Measurements from ENCODE around the gene ATP10A.

The ATP10A gene

DNA sequence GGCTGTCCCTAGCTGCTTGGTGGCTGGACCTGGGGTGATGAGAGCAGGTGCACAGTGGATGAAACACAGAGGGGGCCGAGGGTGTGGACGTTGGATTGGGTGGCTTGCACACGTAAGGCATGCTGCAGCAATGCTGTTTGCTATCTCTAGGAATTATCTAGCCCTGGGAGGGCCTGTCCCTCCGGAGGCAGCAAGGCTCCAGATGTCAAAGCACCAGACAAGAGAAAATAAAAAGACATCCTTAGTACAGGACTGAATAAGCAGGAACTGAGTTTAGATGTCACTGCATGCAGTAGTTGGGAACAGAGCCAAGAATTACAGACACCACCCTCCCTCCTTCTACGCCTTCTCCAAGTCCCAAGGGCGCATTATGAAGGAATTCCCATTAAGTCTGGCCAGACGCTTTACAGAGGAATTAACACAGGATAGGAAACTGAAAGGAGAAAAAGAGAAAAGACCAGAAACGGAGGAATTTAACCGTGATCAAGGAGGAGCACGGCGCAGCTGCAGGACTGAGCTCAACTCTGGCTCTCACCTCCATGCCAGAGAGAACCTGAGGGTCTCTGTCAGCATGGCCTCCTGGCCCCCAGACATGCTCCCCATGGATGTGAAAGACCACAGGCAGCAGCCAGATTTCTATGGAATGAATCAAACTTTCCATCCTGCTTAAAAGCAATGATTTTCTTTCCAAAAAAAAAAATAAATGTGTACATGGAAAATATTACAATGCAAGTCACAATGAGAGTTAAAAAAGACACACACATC is 13.8 kb downstream of the ATP10A start:
- Histone ChIP-seq H2AFZ (ENCODE audit: low read length) (no peak overlapping the region), H3K4me1 (ENCODE audit: low read length) (no peaks in the 10 kb centered on the region), H3K9ac (ENCODE audit: low read length) (no peak overlapping the region)

GRCh38 chr15:25848784-25849156 is 14.4 kb downstream of the ATP10A start:
- H3K4me3 ChIP-seq (ENCODE audit: low read length) = no peak overlapping the region
- no peak overlapping the region for H3K4me2 ChIP-seq (ENCODE audit: low read depth, low read length)
- H3K9me2 ChIP-seq (replicated peaks; ENCODE audit: insufficient read depth, low read length) = no peaks in the 10 kb centered on the region
- no peaks in the 10 kb centered on the region for H3K79me2 ChIP-seq (ENCODE audit: low read length)
- H2AFZ ChIP-seq (ENCODE audit: low read length) = no peak overlapping the region
- no peaks in the 10 kb centered on the region for H3K4me1 ChIP-seq (ENCODE audit: low read length)
- H3F3A ChIP-seq (ENCODE audit: insufficient read depth, low read length) = no peaks in the 10 kb centered on the region
- no peaks in the 10 kb centered on the region for H3K27me3 ChIP-seq (replicated peaks; ENCODE audit: insufficient read depth, low read length)
- no peak for DNase-seq
- no peaks in the 10 kb centered on the region for H3K36me3 ChIP-seq (replicated peaks; ENCODE audit: insufficient read depth, low read length)
- H3K9ac ChIP-seq (ENCODE audit: low read length) = no peak overlapping the region
- no peaks in the 10 kb centered on the region for H4K20me1 ChIP-seq (ENCODE audit: insufficient read depth, low read length)
- no peaks in the 10 kb centered on the region for H3K9me3 ChIP-seq (replicated peaks; ENCODE audit: insufficient read depth, low read length)
- TF ChIP-seq CTCF (IDR thresholded peaks at IDR 0.05; ENCODE audit: low read length) = no peak
- TF ChIP-seq EZH2 (optimal IDR thresholded peaks at IDR 0.05; ENCODE audit: low read depth, low read length) = no peak
- no peak for TF ChIP-seq EZH2phosphoT487 (IDR thresholded peaks at IDR 0.05; ENCODE audit: low read length)
- H3K27ac ChIP-seq (ENCODE audit: low read length) = no peak overlapping the region

More for the DNA sequence above, 13.8 kb downstream of the ATP10A start:
- TF ChIP-seq EZH2 (optimal IDR thresholded peaks at IDR 0.05; ENCODE audit: low read depth, low read length) = no peak
- TF ChIP-seq EZH2phosphoT487 (IDR thresholded peaks at IDR 0.05; ENCODE audit: low read length) = no peak
- TF ChIP-seq CTCF (IDR thresholded peaks at IDR 0.05; ENCODE audit: low read length) = no peak
- Histone ChIP-seq H3K4me3 (ENCODE audit: low read length) (no peak overlapping the region), H3F3A (ENCODE audit: insufficient read depth, low read length) (no peaks in the 10 kb centered on the region), H3K9me2 (replicated peaks; ENCODE audit: insufficient read depth, low read length) (no peaks in the 10 kb centered on the region), H3K9me3 (replicated peaks; ENCODE audit: insufficient read depth, low read length) (no peaks in the 10 kb centered on the region), H3K36me3 (replicated peaks; ENCODE audit: insufficient read depth, low read length) (no peaks in the 10 kb centered on the region), H3K27me3 (replicated peaks; ENCODE audit: insufficient read depth, low read length) (no peaks in the 10 kb centered on the region), H3K27ac (ENCODE audit: low read length) (no peak overlapping the region), H3K79me2 (ENCODE audit: low read length) (no peaks in the 10 kb centered on the region), H3K4me2 (ENCODE audit: low read depth, low read length) (no peak overlapping the region), H4K20me1 (ENCODE audit: insufficient read depth, low read length) (no peaks in the 10 kb centered on the region)
- no peak for DNase-seq

GRCh38 chr15:25848325-25848724 is 14.8 kb downstream of the ATP10A start:
- H3F3A ChIP-seq (ENCODE audit: insufficient read depth, low read length) = no peaks in the 10 kb centered on the region
- H4K20me1 ChIP-seq (ENCODE audit: insufficient read depth, low read length) = no peaks in the 10 kb centered on the region
- no peak overlapping the region for H3K9ac ChIP-seq (ENCODE audit: low read length)
- no peak overlapping the region for H3K27ac ChIP-seq (ENCODE audit: low read length)
- H3K9me2 ChIP-seq (replicated peaks; ENCODE audit: insufficient read depth, low read length) = no peaks in the 10 kb centered on the region
- no peak for TF ChIP-seq CTCF (IDR thresholded peaks at IDR 0.05; ENCODE audit: low read length)
- no peak for TF ChIP-seq EZH2 (optimal IDR thresholded peaks at IDR 0.05; ENCODE audit: low read depth, low read length)
- no peak for TF ChIP-seq EZH2phosphoT487 (IDR thresholded peaks at IDR 0.05; ENCODE audit: low read length)
- no peaks in the 10 kb centered on the region for H3K9me3 ChIP-seq (replicated peaks; ENCODE audit: insufficient read depth, low read length)
- H3K4me1 ChIP-seq (ENCODE audit: low read length) = no peaks in the 10 kb centered on the region
- no peak for DNase-seq
- no peaks in the 10 kb centered on the region for H3K36me3 ChIP-seq (replicated peaks; ENCODE audit: insufficient read depth, low read length)
- no peak overlapping the region for H3K4me3 ChIP-seq (ENCODE audit: low read length)
- H2AFZ ChIP-seq (ENCODE audit: low read length) = no peak overlapping the region
- no peaks in the 10 kb centered on the region for H3K79me2 ChIP-seq (ENCODE audit: low read length)
- no peaks in the 10 kb centered on the region for H3K27me3 ChIP-seq (replicated peaks; ENCODE audit: insufficient read depth, low read length)
- no peak overlapping the region for H3K4me2 ChIP-seq (ENCODE audit: low read depth, low read length)

Measured in MM.1S (cell line).